K562 (cell line): Measurements from ENCODE around the gene HES6. TPM values are rescaled to one million over a fixed set of nuclear protein-coding genes. Genes with fewer than 3 reads are reported as not detected.

Experiments used
- BDP1 ChIP-seq: IDR thresholded peaks from 3 replicates; pipeline ENCODE4 v1.6.1; 2011; ENCODE audit not compliant: insufficient read length, insufficient read depth
- CBX5 ChIP-seq: IDR thresholded peaks from 2 replicates; pipeline ENCODE4 v1.6.1; 2014; ENCODE audit warnings: low read depth, borderline replicate concordance
- CHAMP1 ChIP-seq: fragments of 450-650 bp; IDR thresholded peaks from 2 replicates; pipeline ENCODE4 v1.6.1; 2016; ENCODE audit warnings: mild to moderate bottlenecking
- CREM ChIP-seq: IDR thresholded peaks from 2 replicates; pipeline ENCODE4 v1.6.1; 2014; ENCODE audit warnings: antibody characterized with exemption, low read depth
- E2F3 ChIP-seq: fragments of 250-450 bp; sonication (Bioruptor Pico); IDR thresholded peaks from 2 replicates; pipeline ENCODE4 v1.4.0; 2020; ENCODE audit warnings: mild to moderate bottlenecking
- EP400 ChIP-seq: fragments of 450-650 bp; IDR thresholded peaks from 2 replicates; pipeline ENCODE4 v1.6.1; 2017; ENCODE audit warnings: antibody characterized with exemption, mild to moderate bottlenecking, moderate library complexity
- GATAD2B ChIP-seq: fragments of 450-650 bp; IDR thresholded peaks from 2 replicates; pipeline ENCODE4 v1.6.1; 2017; ENCODE audit warnings: mild to moderate bottlenecking, borderline replicate concordance
- HNRNPH1 ChIP-seq: fragments of 200-400 bp; formaldehyde crosslinking; optimal IDR thresholded peaks from 2 replicates; pipeline ENCODE3; 2017; ENCODE audit warnings: low read depth, mild to moderate bottlenecking, low read length, moderate library complexity
- IRF1 ChIP-seq: sonication (generic); formaldehyde crosslinking; IDR thresholded peaks from 2 replicates; pipeline ENCODE4 v1.8.0; 2022; ENCODE audit warnings: missing genetic modification reagents, mild to moderate bottlenecking, borderline replicate concordance
- KLF10 ChIP-seq: fragments of 250-450 bp; sonication (Bioruptor Pico); IDR thresholded peaks from 2 replicates; pipeline ENCODE4 v1.6.1; 2021; ENCODE audit warnings: matching md5 sums
- KLF6 ChIP-seq: fragments of 250-450 bp; sonication (Bioruptor Pico); IDR thresholded peaks from 2 replicates; pipeline ENCODE4 v1.4.0; 2020; ENCODE audit warnings: mild to moderate bottlenecking, moderate library complexity, borderline replicate concordance
- NR2C2 ChIP-seq, 2 experiments: fragments of 200-800 bp in 1 of 2; sonication (Bioruptor generic) in 1 of 2; sonication (generic) in 1 of 2; formaldehyde crosslinking in 1 of 2; IDR thresholded peaks; 2 replicates each; pipeline versions ENCODE4 v1.6.1 to v1.8.0; 2016 to 2022; ENCODE audit warnings: mild to moderate bottlenecking in 1 of 2, missing compliant biosample characterization in 1 of 2, missing genetic modification characterization in 1 of 2, missing genetic modification reagents in 1 of 2
- NR2F6 ChIP-seq: fragments of 450-650 bp; formaldehyde crosslinking; IDR thresholded peaks from 2 replicates; pipeline ENCODE4 v1.4.0; 2020; ENCODE audit warnings: mild to moderate bottlenecking
- POLR3A ChIP-seq: IDR thresholded peaks from 2 replicates; pipeline ENCODE4 v1.6.1; 2011; ENCODE audit warnings: borderline replicate concordance, mild to moderate bottlenecking, moderate library complexity; ENCODE audit not compliant: insufficient read length, insufficient read depth; ENCODE audit errors: extremely low read depth
- RAD51 ChIP-seq: fragments of 450-650 bp; IDR thresholded peaks from 2 replicates; pipeline ENCODE4 v1.7.1; 2016; ENCODE audit warnings: low read depth, mild to moderate bottlenecking, borderline replicate concordance
- RBBP5 ChIP-seq: fragments of 200-600 bp; sonication (generic); IDR thresholded peaks from 2 replicates; pipeline ENCODE4 v1.6.1; 2012; ENCODE audit warnings: borderline replicate concordance, mild to moderate bottlenecking, low read length, control low read depth, inconsistent platforms; ENCODE audit not compliant: insufficient read depth, poor library complexity, severe bottlenecking
- RBM17 ChIP-seq: fragments of 200-400 bp; formaldehyde crosslinking; IDR thresholded peaks from 2 replicates; pipeline ENCODE4 v1.6.1; 2017; ENCODE audit warnings: low read depth, mild to moderate bottlenecking, low read length, borderline replicate concordance
- SRSF3 ChIP-seq: fragments of 200-400 bp; formaldehyde crosslinking; IDR thresholded peaks from 2 replicates; pipeline ENCODE4 v1.6.1; 2016; ENCODE audit warnings: mild to moderate bottlenecking, low read length, moderate library complexity; ENCODE audit not compliant: insufficient read depth
- ZBTB9 ChIP-seq: fragments of 450-650 bp; formaldehyde crosslinking; IDR thresholded peaks from 2 replicates; pipeline ENCODE4 v1.4.0; 2020; ENCODE audit warnings: mild to moderate bottlenecking, moderate library complexity
- ZFP91 ChIP-seq: sonication (generic); formaldehyde crosslinking; IDR thresholded peaks from 2 replicates; pipeline ENCODE4 v1.8.0; 2022; ENCODE audit warnings: mild to moderate bottlenecking, missing genetic modification reagents
- ZNF175 ChIP-seq: fragments of 200-800 bp; sonication (Bioruptor generic); IDR thresholded peaks from 2 replicates; pipeline ENCODE4 v1.6.1; 2016; ENCODE audit warnings: low read depth, mild to moderate bottlenecking, missing genetic modification characterization, missing compliant biosample characterization
- ZNF586 ChIP-seq: fragments of 450-650 bp; formaldehyde crosslinking; conservative IDR thresholded peaks from 2 replicates; pipeline ENCODE4 v1.4.0; 2020; ENCODE audit warnings: mild to moderate bottlenecking, moderate library complexity
- ZNF780A ChIP-seq: fragments of 250-450 bp; sonication (Bioruptor Pico); IDR thresholded peaks from 2 replicates; pipeline ENCODE4 v1.5.0; 2021; ENCODE audit warnings: mild to moderate bottlenecking
- polyA plus RNA-seq, 8 experiments: library from polyadenylated mRNA; depleted of rRNA in 4 of 8; stranded (reverse) in 5 of 8; unstranded in 3 of 8; fragments of >200 nt; fragmentation: Nextera tagmentation in 2 of 8; fragmentation: Illumina TruSeq in 1 of 8; extraction: Ambion mirVana in 2 of 8; extraction: Trizol in 1 of 8; gene quantifications; 2 replicates each; pipeline versions ENCODE4 v1.2.1 to v1.2.3, GENCODE V29; 2011 to 2014; ENCODE audit warnings: inconsistent platforms in 1 of 8, missing spikeins in 1 of 8
- total RNA-seq, 7 experiments: library from RNA; depleted of rRNA in 6 of 7; stranded (reverse); fragments of >200 nt in 6 of 7; fragmentation: Illumina TruSeq in 2 of 7; extraction: Trizol in 2 of 7; gene quantifications; 2 replicates each; pipeline versions ENCODE4 v1.2.1 to v1.2.3, GENCODE V29; 2011 to 2021; ENCODE audit warnings: low replicate concordance in 1 of 7

HES6 gene
- total and polyA plus RNA-seq, 9 of the 15 experiments (the other 6 are each of a cell fraction or from before 2014, with no cell fraction given), result 6.2 to 133 (median 29.2) TPM

- peak; percentile 41; the same call in 1 of the 2 replicates for TF ChIP-seq CREM
- no peak for TF ChIP-seq BDP1
- no peak for TF ChIP-seq NR2F6
- no peak for TF ChIP-seq RBM17
- no peak for TF ChIP-seq CBX5
- no peak for TF ChIP-seq ZNF780A
- TF ChIP-seq E2F3, result peak; percentile 50; the same call in 1 of the 2 replicates
- no peak for TF ChIP-seq KLF10 (CRISPR knock-in tag)
- TF ChIP-seq POLR3A, result no peak
- no peak for TF ChIP-seq GATAD2B
- no peak for TF ChIP-seq NR2C2 (CRISPR knock-in tag; IDR thresholded peaks at IDR 0.05)
- peak; percentile 34; the same call in 1 of the 2 replicates for TF ChIP-seq NR2C2 (tag; IDR thresholded peaks at IDR 0.05)
- TF ChIP-seq KLF6 (CRISPR knock-in tag), result no peak
- TF ChIP-seq RAD51, result no peak
- no peak for TF ChIP-seq HNRNPH1
- no peak for TF ChIP-seq IRF1 (CRISPR knock-in tag)
- no peak for TF ChIP-seq ZNF586 (CRISPR knock-in tag)
- TF ChIP-seq ZNF175 (CRISPR knock-in tag), result no peak
- no peak for TF ChIP-seq ZBTB9 (CRISPR knock-in tag)
- no peak for TF ChIP-seq CHAMP1
- TF ChIP-seq RBBP5, result peak; percentile 80
- TF ChIP-seq ZFP91, result no peak
- TF ChIP-seq SRSF3, result no peak
- TF ChIP-seq EP400, result peak; percentile 67; the same call in 1 of the 2 replicates
Observed at GRCh38 chr2:238231251-238231793, 8.5 kb downstream of the HES6 start (continued).
